ENCODE data around the gene SLC13A5. TPM values are rescaled to one million over a fixed set of nuclear protein-coding genes. Genes with fewer than 3 reads are reported as not detected.

Gene SLC13A5
- total RNA-seq (not detected), polyA plus RNA-seq (not detected)
- long read RNA-seq, donor 1 = 0 reads
- long read RNA-seq, donor 2 = 0 reads
- long read RNA-seq, donor 3 = 0 reads
- long read RNA-seq, donor 4 = 0 reads

- H3K27me3 ChIP-seq (ENCODE audit: control insufficient read depth, insufficient read depth) = no peaks in the 10 kb centered on the region
- no peak within 1 kb of the TSS for H3K27ac ChIP-seq (ENCODE audit: low read length)
- DNase-seq (peak in 2 of 3 donors; percentile 19 to 60), ATAC-seq (peak; percentile 62 to 84)
- peak within 1 kb of the TSS; percentile 3 for H3K4me3 ChIP-seq (ENCODE audit: low read length)
- WGBS = under 1% methylated on average over 71 of the region's 71 CpGs
- H3K4me1 ChIP-seq (ENCODE audit: control insufficient read depth, insufficient read depth, low read length) = no peaks in the 10 kb centered on the region
- intact Hi-C loops (cut with DNase I) = no loop called here
- H3K9me3 ChIP-seq (ENCODE audit: control insufficient read depth, low read length) = peaks cover 2% of the 10 kb centered on the region
Observed at GRCh38 chr17:6713130-6713917, at the start of gene SLC13A5. Gene SLC13A5, minus strand, starts transcription at chr17:6713369. Its CDS starts 36 bp downstream, at chr17:6713333.

- no peak for DNase-seq
- no peaks in the 10 kb centered on the region for H3K27me3 ChIP-seq (ENCODE audit: control insufficient read depth, insufficient read depth)
- WGBS = 85% methylated on average over 8 of the region's 8 CpGs
- intact Hi-C loops (cut with DNase I) = no loop called here
- no peak overlapping the region for H3K27ac ChIP-seq (ENCODE audit: low read length)
- no peak overlapping the region for H3K4me3 ChIP-seq (ENCODE audit: low read length)
- ATAC-seq = no peak
- H3K9me3 ChIP-seq (ENCODE audit: control insufficient read depth, low read length) = no peaks in the 10 kb centered on the region
- H3K4me1 ChIP-seq (ENCODE audit: control insufficient read depth, insufficient read depth, low read length) = peaks cover 3% of the 10 kb centered on the region
Observed at GRCh38 chr17:6761779-6762178, 48.6 kb upstream of the SLC13A5 start.

GRCh38 chr17:6757747-6758146 is 44.6 kb upstream of the SLC13A5 start:
- no peak overlapping the region for H3K4me3 ChIP-seq (ENCODE audit: low read length)

GRCh38 chr17:6756425-6757031 is 43.4 kb upstream of the SLC13A5 start:
- ATAC-seq (no peak), DNase-seq (no peak)
- H3K9me3 ChIP-seq (ENCODE audit: control insufficient read depth, low read length) = no peaks in the 10 kb centered on the region
- WGBS = 51% methylated on average over 13 of the region's 13 CpGs
- intact Hi-C loops (cut with DNase I) = no loop called here
- peaks cover 13% of the 10 kb centered on the region for H3K4me1 ChIP-seq (ENCODE audit: control insufficient read depth, insufficient read depth, low read length)
- H3K27me3 ChIP-seq (ENCODE audit: control insufficient read depth, insufficient read depth) = no peaks in the 10 kb centered on the region
- H3K4me3 ChIP-seq (ENCODE audit: low read length) = peak overlapping the region; percentile 63
- H3K27ac ChIP-seq (ENCODE audit: low read length) = peak overlapping the region; percentile 83

More at GRCh38 chr17:6757747-6758146, 44.6 kb upstream of the SLC13A5 start:
- H3K4me1 ChIP-seq (ENCODE audit: control insufficient read depth, insufficient read depth, low read length) = peaks cover 9% of the 10 kb centered on the region
- no peak for ATAC-seq
- DNase-seq = no peak
- no peaks in the 10 kb centered on the region for H3K27me3 ChIP-seq (ENCODE audit: control insufficient read depth, insufficient read depth)
- no peaks in the 10 kb centered on the region for H3K9me3 ChIP-seq (ENCODE audit: control insufficient read depth, low read length)
- intact Hi-C loops (cut with DNase I) = no loop called here
- H3K27ac ChIP-seq (ENCODE audit: low read length) = no peak overlapping the region
- 85% methylated on average over 2 of the region's 2 CpGs for WGBS

GRCh38 chr17:6755731-6756184 is 42.6 kb upstream of the SLC13A5 start, which contains the start of gene XAF1:
Gene XAF1, plus strand, starts transcription at chr17:6756046. Its CDS starts 33 bp downstream, at chr17:6756079.
- peak; percentile 55 to 72 for ATAC-seq
- Histone ChIP-seq H3K4me1 (ENCODE audit: control insufficient read depth, insufficient read depth, low read length) (peaks cover 13% of the 10 kb centered on the region), H3K4me3 (ENCODE audit: low read length) (peak within 1 kb of the TSS; percentile 63), H3K27me3 (ENCODE audit: control insufficient read depth, insufficient read depth) (no peaks in the 10 kb centered on the region), H3K27ac (ENCODE audit: low read length) (peak within 1 kb of the TSS; percentile 83), H3K9me3 (ENCODE audit: control insufficient read depth, low read length) (no peaks in the 10 kb centered on the region)
- DNase-seq = peak; percentile 45 to 68 (median 66)
- intact Hi-C loops (cut with DNase I) = no loop called here
- WGBS = 17% methylated on average over 14 of the region's 14 CpGs

GRCh38 chr17:6755281-6755680 is 42.1 kb upstream of the SLC13A5 start:
- Histone ChIP-seq H3K4me1 (ENCODE audit: control insufficient read depth, insufficient read depth, low read length) (peaks cover 13% of the 10 kb centered on the region), H3K9me3 (ENCODE audit: control insufficient read depth, low read length) (no peaks in the 10 kb centered on the region), H3K27me3 (ENCODE audit: control insufficient read depth, insufficient read depth) (no peaks in the 10 kb centered on the region), H3K27ac (ENCODE audit: low read length) (peak overlapping the region; percentile 83), H3K4me3 (ENCODE audit: low read length) (peak overlapping the region; percentile 63)
- DNase-seq (peak; percentile 81 to 90 (median 90)), ATAC-seq (peak; percentile 60 to 70)
- 32% methylated on average over 5 of the region's 5 CpGs for WGBS
- intact Hi-C loops (cut with DNase I) = no loop called here

GRCh38 chr17:6753546-6753945 is 40.4 kb upstream of the SLC13A5 start:
- WGBS = 55% methylated on average over 6 of the region's 6 CpGs
- H3K27ac ChIP-seq (ENCODE audit: low read length) = peak overlapping the region; percentile 97
- ATAC-seq = no peak
- H3K9me3 ChIP-seq (ENCODE audit: control insufficient read depth, low read length) = no peaks in the 10 kb centered on the region
- H3K4me1 ChIP-seq (ENCODE audit: control insufficient read depth, insufficient read depth, low read length) = peaks cover 13% of the 10 kb centered on the region
- intact Hi-C loops (cut with DNase I) = no loop called here
- no peak overlapping the region for H3K4me3 ChIP-seq (ENCODE audit: low read length)
- H3K27me3 ChIP-seq (ENCODE audit: control insufficient read depth, insufficient read depth) = no peaks in the 10 kb centered on the region
- DNase-seq = no peak

GRCh38 chr17:6753006-6753445 is 39.9 kb upstream of the SLC13A5 start:
- Histone ChIP-seq H3K27me3 (ENCODE audit: control insufficient read depth, insufficient read depth) (no peaks in the 10 kb centered on the region), H3K27ac (ENCODE audit: low read length) (peak overlapping the region; percentile 97), H3K4me1 (ENCODE audit: control insufficient read depth, insufficient read depth, low read length) (peaks cover 13% of the 10 kb centered on the region), H3K9me3 (ENCODE audit: control insufficient read depth, low read length) (no peaks in the 10 kb centered on the region), H3K4me3 (ENCODE audit: low read length) (no peak overlapping the region)
- DNase-seq = peak; percentile 71 to 85 (median 81)
- WGBS = 20% methylated on average over 9 of the region's 9 CpGs
- ATAC-seq = peak; percentile 83 to 84
- intact Hi-C loops (cut with DNase I) = no loop called here

- ATAC-seq (peak; percentile 74 to 79), DNase-seq (peak; percentile 66 to 75 (median 67))
- H3K9me3 ChIP-seq (ENCODE audit: control insufficient read depth, low read length) = no peaks in the 10 kb centered on the region
- H3K27ac ChIP-seq (ENCODE audit: low read length) = peak overlapping the region; percentile 97
- H3K4me1 ChIP-seq (ENCODE audit: control insufficient read depth, insufficient read depth, low read length) = peaks cover 12% of the 10 kb centered on the region
- WGBS = 31% methylated on average over 7 of the region's 7 CpGs
- H3K4me3 ChIP-seq (ENCODE audit: low read length) = no peak overlapping the region
- no peaks in the 10 kb centered on the region for H3K27me3 ChIP-seq (ENCODE audit: control insufficient read depth, insufficient read depth)
- intact Hi-C loops (cut with DNase I) = no loop called here
Observed at GRCh38 chr17:6752068-6752909, 39.1 kb upstream of the SLC13A5 start.

GRCh38 chr17:6749519-6749918 is 36.4 kb upstream of the SLC13A5 start:
- ATAC-seq (no peak), DNase-seq (no peak)
- Histone ChIP-seq H3K4me3 (ENCODE audit: low read length) (no peak overlapping the region), H3K4me1 (ENCODE audit: control insufficient read depth, insufficient read depth, low read length) (peaks cover 8% of the 10 kb centered on the region), H3K9me3 (ENCODE audit: control insufficient read depth, low read length) (no peaks in the 10 kb centered on the region), H3K27me3 (ENCODE audit: control insufficient read depth, insufficient read depth) (no peaks in the 10 kb centered on the region), H3K27ac (ENCODE audit: low read length) (no peak overlapping the region)
- WGBS = 82% methylated on average over 6 of the region's 6 CpGs
- intact Hi-C loops (cut with DNase I) = no loop called here

Measured in right cardiac atrium (tissue), 5 donors.